HG03520 (cell line): ENCODE data around the gene SCN9A.
"Not testable (repeated sequence)": the region's sequence is repeated elsewhere in the genome, so short reads cannot be mapped to it uniquely, and the experiment has no call there.

Experiments
- ATAC-seq: cut with Tn5 transposase; IDR thresholded peaks from one replicate; pipeline ENCODE4 v1.9.1; 2021; ENCODE audit warnings: mild to moderate bottlenecking, moderate library complexity; ENCODE audit not compliant: unreplicated experiment

SCN9A gene

GRCh38 chr2:166256896-166257295, 118.8 kb downstream of the SCN9A start:
- ATAC-seq, result no peak

- ATAC-seq, result no peak
Observed at GRCh38 chr2:166249318-166249717, 126.4 kb downstream of the SCN9A start.

- ATAC-seq, result no peak
Observed at GRCh38 chr2:166246901-166247300, 128.8 kb downstream of the SCN9A start.

GRCh38 chr2:166242309-166242708, 133.4 kb downstream of the SCN9A start:
- ATAC-seq, result no peak

- no peak for ATAC-seq
Observed at GRCh38 chr2:166240387-166241313, 135.1 kb downstream of the SCN9A start.

GRCh38 chr2:166239548-166239947, 136.2 kb downstream of the SCN9A start:
- ATAC-seq, result no peak

GRCh38 chr2:166238176-166238575, 137.6 kb downstream of the SCN9A start:
- ATAC-seq, result no peak

- ATAC-seq, result no peak
Observed at GRCh38 chr2:166234112-166234846, 141.5 kb downstream of the SCN9A start.

- ATAC-seq, result no peak
Observed at GRCh38 chr2:166233244-166233643, 142.5 kb downstream of the SCN9A start.

GRCh38 chr2:166230724-166231070, 145.0 kb downstream of the SCN9A start:
- ATAC-seq, result no peak

GRCh38 chr2:166230024-166230723, 145.6 kb downstream of the SCN9A start:
- no peak for ATAC-seq

- ATAC-seq, result no peak
Observed at GRCh38 chr2:166229678-166230023, 146.1 kb downstream of the SCN9A start.

- no peak for ATAC-seq
Observed at GRCh38 chr2:166224197-166224596, 151.5 kb downstream of the SCN9A start.

GRCh38 chr2:166223298-166223697, 152.4 kb downstream of the SCN9A start:
- ATAC-seq, result no peak

GRCh38 chr2:166211079-166211478, 164.7 kb downstream of the SCN9A start:
- ATAC-seq, result no peak

GRCh38 chr2:166209944-166210343, 165.8 kb downstream of the SCN9A start:
- not testable (repeated sequence) for ATAC-seq

GRCh38 chr2:166209367-166209766, 166.4 kb downstream of the SCN9A start:
- not testable (repeated sequence) for ATAC-seq

GRCh38 chr2:166206153-166206552, 169.6 kb downstream of the SCN9A start:
- ATAC-seq, result not testable (repeated sequence)

GRCh38 chr2:166202778-166203177, 173.0 kb downstream of the SCN9A start:
- no peak for ATAC-seq

- no peak for ATAC-seq
Observed at GRCh38 chr2:166197446-166197845, 178.3 kb downstream of the SCN9A start.

- no peak for ATAC-seq
Observed at GRCh38 chr2:166193407-166193806, 182.3 kb downstream of the SCN9A start.

GRCh38 chr2:166188084-166188483, 187.7 kb downstream of the SCN9A start:
- ATAC-seq, result no peak
